A673 (cell line): Measurements from ENCODE around the gene EML3.

Source experiments
- EZH2 ChIP-seq: fragments of 200-600 bp; sonication (generic); IDR thresholded peaks from 2 replicates; pipeline ENCODE4 v1.6.1; 2017; ENCODE audit warnings: borderline replicate concordance, low read depth, mild to moderate bottlenecking, mixed read lengths, antibody characterized with exemption, low read length; ENCODE audit not compliant: poor library complexity, severe bottlenecking
- TF ChIP-seq, protein P1 (sequence below): fragments of 300-800, 200-600 bp; sonication (generic); conservative IDR thresholded peaks from 2 replicates; pipeline ENCODE4 v1.5.1; 2017; ENCODE audit warnings: low read depth, mild to moderate bottlenecking, antibody characterized with exemption, low read length, moderate library complexity, mixed read lengths

DNA sequence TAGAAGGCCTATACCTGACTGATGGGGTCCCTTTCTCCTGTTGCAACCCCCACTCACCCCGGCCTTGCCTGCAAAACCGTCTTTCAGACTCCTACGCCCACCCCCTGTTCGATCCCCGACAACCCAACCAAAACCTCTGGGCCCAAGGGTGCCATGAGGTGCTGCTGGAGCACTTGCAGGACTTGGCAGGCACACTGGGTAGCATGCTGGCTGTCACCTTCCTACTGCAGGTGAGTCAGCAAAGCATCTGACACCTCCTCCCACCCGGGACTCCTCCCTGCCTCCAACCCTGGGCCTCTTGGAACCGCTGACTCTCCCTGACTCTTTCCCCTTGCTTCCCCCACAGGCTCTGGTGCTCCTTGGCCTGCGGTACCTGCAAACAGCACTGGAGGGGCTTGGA is 1.7 kb upstream of the EML3 start:
- TF ChIP-seq, protein P1, sequence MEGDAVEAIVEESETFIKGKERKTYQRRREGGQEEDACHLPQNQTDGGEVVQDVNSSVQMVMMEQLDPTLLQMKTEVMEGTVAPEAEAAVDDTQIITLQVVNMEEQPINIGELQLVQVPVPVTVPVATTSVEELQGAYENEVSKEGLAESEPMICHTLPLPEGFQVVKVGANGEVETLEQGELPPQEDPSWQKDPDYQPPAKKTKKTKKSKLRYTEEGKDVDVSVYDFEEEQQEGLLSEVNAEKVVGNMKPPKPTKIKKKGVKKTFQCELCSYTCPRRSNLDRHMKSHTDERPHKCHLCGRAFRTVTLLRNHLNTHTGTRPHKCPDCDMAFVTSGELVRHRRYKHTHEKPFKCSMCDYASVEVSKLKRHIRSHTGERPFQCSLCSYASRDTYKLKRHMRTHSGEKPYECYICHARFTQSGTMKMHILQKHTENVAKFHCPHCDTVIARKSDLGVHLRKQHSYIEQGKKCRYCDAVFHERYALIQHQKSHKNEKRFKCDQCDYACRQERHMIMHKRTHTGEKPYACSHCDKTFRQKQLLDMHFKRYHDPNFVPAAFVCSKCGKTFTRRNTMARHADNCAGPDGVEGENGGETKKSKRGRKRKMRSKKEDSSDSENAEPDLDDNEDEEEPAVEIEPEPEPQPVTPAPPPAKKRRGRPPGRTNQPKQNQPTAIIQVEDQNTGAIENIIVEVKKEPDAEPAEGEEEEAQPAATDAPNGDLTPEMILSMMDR, result no peak
- no peak for TF ChIP-seq EZH2
